K562 (cell line): Measurements from ENCODE around the gene TMEM120A. TPM values are rescaled to one million over a fixed set of nuclear protein-coding genes. Genes with fewer than 3 reads are reported as not detected.

Source experiments
- EWSR1 ChIP-seq: fragments of 450-650 bp; IDR thresholded peaks from 2 replicates; pipeline ENCODE4 v1.6.1; 2018; ENCODE audit warnings: borderline replicate concordance, mild to moderate bottlenecking, low read depth, moderate library complexity; ENCODE audit not compliant: partially characterized antibody
- NCOA6 ChIP-seq: fragments of 450-650 bp; IDR thresholded peaks from 2 replicates; pipeline ENCODE4 v1.6.1; 2017; ENCODE audit warnings: mild to moderate bottlenecking
- NEUROD1 ChIP-seq: fragments of 150-350 bp; IDR thresholded peaks from 2 replicates; pipeline ENCODE4 v1.6.1; 2014; ENCODE audit warnings: borderline replicate concordance, low read length, low read depth; ENCODE audit not compliant: partially characterized antibody
- NFXL1 ChIP-seq: fragments of 450-650 bp; formaldehyde crosslinking; IDR thresholded peaks from 2 replicates; pipeline ENCODE4 v1.4.0; 2021; ENCODE audit warnings: mild to moderate bottlenecking
- NR3C1 ChIP-seq: sonication (generic); formaldehyde crosslinking; IDR thresholded peaks from 2 replicates; pipeline ENCODE4 v1.8.1; 2022; ENCODE audit warnings: missing genetic modification reagents
- NUFIP1 ChIP-seq: fragments of 450-650 bp; IDR thresholded peaks from 2 replicates; pipeline ENCODE4 v1.6.1; 2018; ENCODE audit not compliant: partially characterized antibody
- POLR2G ChIP-seq: fragments of 200-400 bp; formaldehyde crosslinking; IDR thresholded peaks from 2 replicates; pipeline ENCODE4 v1.6.1; 2017; ENCODE audit warnings: low read depth, mild to moderate bottlenecking, antibody characterized with exemption, low read length, moderate library complexity
- REST ChIP-seq, 2 experiments: fragments of 450-650 bp; formaldehyde crosslinking in 1 of 2; IDR thresholded peaks; 2 replicates each; pipeline versions ENCODE4 v1.4.0 to v1.6.1; 2014 to 2020; ENCODE audit warnings: mild to moderate bottlenecking in 2 of 2, borderline replicate concordance in 1 of 2, low read depth in 1 of 2
- SMAD4 ChIP-seq: fragments of 250-450 bp; sonication (Bioruptor Pico); conservative IDR thresholded peaks from 2 replicates; pipeline ENCODE4 v1.8.0; 2021; ENCODE audit warnings: inconsistent platforms, mild to moderate bottlenecking, moderate library complexity
- TFAM ChIP-seq: fragments of 250-450 bp; sonication (Bioruptor Pico); conservative IDR thresholded peaks from 2 replicates; pipeline ENCODE4 v1.5.0; 2021; ENCODE audit warnings: mild to moderate bottlenecking, moderate library complexity
- ZFPM2 ChIP-seq: fragments of 250-450 bp; sonication (Bioruptor Pico); IDR thresholded peaks from 2 replicates; pipeline ENCODE4 v1.5.1; 2022; ENCODE audit warnings: mild to moderate bottlenecking
- ZNF121 ChIP-seq: sonication (generic); formaldehyde crosslinking; conservative IDR thresholded peaks from 2 replicates; pipeline ENCODE4 v1.8.0; 2022; ENCODE audit warnings: missing genetic modification reagents
- ZNF3 ChIP-seq: fragments of 250-450 bp; sonication (Bioruptor Pico); IDR thresholded peaks from 2 replicates; pipeline ENCODE4 v1.5.0; 2021; ENCODE audit warnings: mild to moderate bottlenecking, moderate library complexity
- ZNF354B ChIP-seq: fragments of 250-450 bp; sonication (Bioruptor Pico); IDR thresholded peaks from 2 replicates; pipeline ENCODE4 v1.4.0; 2020
- ZNF830 ChIP-seq: fragments of 250-450 bp; sonication (Bioruptor Pico); IDR thresholded peaks from 2 replicates; pipeline ENCODE4 v1.5.0; 2021; ENCODE audit warnings: mild to moderate bottlenecking
- polyA plus RNA-seq, 8 experiments: library from polyadenylated mRNA; depleted of rRNA in 4 of 8; stranded (reverse) in 5 of 8; unstranded in 3 of 8; fragments of >200 nt; fragmentation: Nextera tagmentation in 2 of 8; fragmentation: Illumina TruSeq in 1 of 8; extraction: Ambion mirVana in 2 of 8; extraction: Trizol in 1 of 8; gene quantifications; 2 replicates each; pipeline versions ENCODE4 v1.2.1 to v1.2.3, GENCODE V29; 2011 to 2014; ENCODE audit warnings: inconsistent platforms in 1 of 8, missing spikeins in 1 of 8
- total RNA-seq, 7 experiments: library from RNA; depleted of rRNA in 6 of 7; stranded (reverse); fragments of >200 nt in 6 of 7; fragmentation: Illumina TruSeq in 2 of 7; extraction: Trizol in 2 of 7; gene quantifications; 2 replicates each; pipeline versions ENCODE4 v1.2.1 to v1.2.3, GENCODE V29; 2011 to 2021; ENCODE audit warnings: low replicate concordance in 1 of 7
- TF ChIP-seq, protein P1 (sequence below): sonication (generic); formaldehyde crosslinking; IDR thresholded peaks from 2 replicates; pipeline ENCODE4 v1.8.0; 2022; ENCODE audit warnings: mild to moderate bottlenecking, missing genetic modification reagents

The TMEM120A gene
- total and polyA plus RNA-seq, 9 of the 15 experiments (the other 6 are each of a cell fraction or from before 2014, with no cell fraction given): 2.3 to 90.2 (median 22.9) TPM

DNA sequence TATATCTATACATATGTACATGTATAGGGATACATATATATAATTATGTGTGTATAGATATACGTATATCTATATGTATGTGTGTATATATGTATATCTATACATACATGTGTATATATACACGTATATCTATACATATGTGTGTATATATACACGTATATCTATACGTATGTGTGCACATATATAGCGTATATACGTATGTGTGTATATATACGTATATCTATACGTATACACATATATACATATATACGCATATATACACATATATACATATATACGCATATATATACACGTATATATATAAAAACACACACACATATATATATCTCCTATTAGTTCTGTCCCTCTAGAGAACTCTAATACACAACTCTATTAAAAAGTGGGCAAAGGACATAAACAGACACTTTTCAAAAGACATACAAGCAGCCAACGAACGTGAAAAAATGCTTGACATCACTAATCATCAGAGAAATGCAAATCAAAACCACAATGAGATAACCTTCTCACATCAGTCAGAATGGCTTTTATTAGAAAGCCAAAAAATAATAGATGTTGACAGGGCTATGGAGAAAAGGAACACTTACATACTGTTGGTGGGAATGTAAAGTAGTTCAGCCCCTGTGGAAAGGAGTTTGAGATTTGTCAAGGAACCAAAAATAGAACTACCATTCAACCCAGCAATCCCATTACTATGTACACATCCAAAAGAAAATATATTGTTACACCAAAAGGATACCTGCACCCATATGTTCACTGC, 22.0 kb upstream of the TMEM120A start (continued):
- peak; percentile 76; the same call in 1 of the 2 replicates for TF ChIP-seq ZFPM2 (CRISPR knock-in tag)
- TF ChIP-seq ZNF121 (CRISPR knock-in tag): no peak
- no peak for TF ChIP-seq POLR2G
- no peak for TF ChIP-seq NCOA6
- no peak for TF ChIP-seq NFXL1 (CRISPR knock-in tag)
- no peak for TF ChIP-seq NR3C1
- TF ChIP-seq NEUROD1: no peak
- TF ChIP-seq, protein P1, sequence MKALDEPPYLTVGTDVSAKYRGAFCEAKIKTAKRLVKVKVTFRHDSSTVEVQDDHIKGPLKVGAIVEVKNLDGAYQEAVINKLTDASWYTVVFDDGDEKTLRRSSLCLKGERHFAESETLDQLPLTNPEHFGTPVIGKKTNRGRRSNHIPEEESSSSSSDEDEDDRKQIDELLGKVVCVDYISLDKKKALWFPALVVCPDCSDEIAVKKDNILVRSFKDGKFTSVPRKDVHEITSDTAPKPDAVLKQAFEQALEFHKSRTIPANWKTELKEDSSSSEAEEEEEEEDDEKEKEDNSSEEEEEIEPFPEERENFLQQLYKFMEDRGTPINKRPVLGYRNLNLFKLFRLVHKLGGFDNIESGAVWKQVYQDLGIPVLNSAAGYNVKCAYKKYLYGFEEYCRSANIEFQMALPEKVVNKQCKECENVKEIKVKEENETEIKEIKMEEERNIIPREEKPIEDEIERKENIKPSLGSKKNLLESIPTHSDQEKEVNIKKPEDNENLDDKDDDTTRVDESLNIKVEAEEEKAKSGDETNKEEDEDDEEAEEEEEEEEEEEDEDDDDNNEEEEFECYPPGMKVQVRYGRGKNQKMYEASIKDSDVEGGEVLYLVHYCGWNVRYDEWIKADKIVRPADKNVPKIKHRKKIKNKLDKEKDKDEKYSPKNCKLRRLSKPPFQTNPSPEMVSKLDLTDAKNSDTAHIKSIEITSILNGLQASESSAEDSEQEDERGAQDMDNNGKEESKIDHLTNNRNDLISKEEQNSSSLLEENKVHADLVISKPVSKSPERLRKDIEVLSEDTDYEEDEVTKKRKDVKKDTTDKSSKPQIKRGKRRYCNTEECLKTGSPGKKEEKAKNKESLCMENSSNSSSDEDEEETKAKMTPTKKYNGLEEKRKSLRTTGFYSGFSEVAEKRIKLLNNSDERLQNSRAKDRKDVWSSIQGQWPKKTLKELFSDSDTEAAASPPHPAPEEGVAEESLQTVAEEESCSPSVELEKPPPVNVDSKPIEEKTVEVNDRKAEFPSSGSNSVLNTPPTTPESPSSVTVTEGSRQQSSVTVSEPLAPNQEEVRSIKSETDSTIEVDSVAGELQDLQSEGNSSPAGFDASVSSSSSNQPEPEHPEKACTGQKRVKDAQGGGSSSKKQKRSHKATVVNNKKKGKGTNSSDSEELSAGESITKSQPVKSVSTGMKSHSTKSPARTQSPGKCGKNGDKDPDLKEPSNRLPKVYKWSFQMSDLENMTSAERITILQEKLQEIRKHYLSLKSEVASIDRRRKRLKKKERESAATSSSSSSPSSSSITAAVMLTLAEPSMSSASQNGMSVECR (CRISPR knock-in tag): no peak
- no peak for TF ChIP-seq TFAM (CRISPR knock-in tag)
- no peak for TF ChIP-seq ZNF830 (CRISPR knock-in tag)
- no peak for TF ChIP-seq NUFIP1
- peak; percentile 41; the same call in 1 of the 2 replicates for TF ChIP-seq ZNF354B (CRISPR knock-in tag)
- peak; percentile 92 for TF ChIP-seq ZNF3 (CRISPR knock-in tag)
- no peak for TF ChIP-seq EWSR1
- TF ChIP-seq REST (IDR thresholded peaks at IDR 0.05; ENCODE audit: borderline replicate concordance): no peak
- no peak for TF ChIP-seq REST (CRISPR knock-in tag; IDR thresholded peaks at IDR 0.05; ENCODE audit: low read depth)
- TF ChIP-seq SMAD4 (CRISPR knock-in tag): no peak
